Neural cell (in vitro differentiated cells): Measurements from ENCODE around the gene DNHD1. TPM values are rescaled to one million over a fixed set of nuclear protein-coding genes. Genes with fewer than 3 reads are reported as not detected.

Experiments
- H2AFZ ChIP-seq: fragments of 200-600, 300-800 bp; sonication (generic), shearing (Covaris generic); 2 replicates; pipeline ENCODE4 v1.6.0; 2014; ENCODE audit warnings: low read depth, mild to moderate bottlenecking, antibody characterized with exemption, low read length, moderate library complexity
- H3F3A ChIP-seq: fragments of 200-600 bp; shearing (Covaris generic); 2 replicates; pipeline ENCODE4 v1.6.1; 2016; ENCODE audit warnings: mild to moderate bottlenecking, moderate library complexity, mixed read lengths, antibody characterized with exemption, low read length; ENCODE audit not compliant: insufficient read depth, poor library complexity, severe bottlenecking
- H3K27ac ChIP-seq: fragments of 200-600, 300-800 bp; sonication (generic), shearing (Covaris generic); 2 replicates; pipeline ENCODE4 v1.5.1; 2014; ENCODE audit warnings: mild to moderate bottlenecking, low read length, moderate library complexity
- H3K27me3 ChIP-seq: fragments of 300-800, 200-600 bp; sonication (generic), shearing (Covaris generic); 2 replicates; pipeline ENCODE4 v1.6.0; 2014; ENCODE audit warnings: mild to moderate bottlenecking, low read depth, low read length, moderate library complexity; ENCODE audit not compliant: insufficient read depth
- H3K36me3 ChIP-seq: fragments of 300-800, 200-600 bp; sonication (generic), shearing (Covaris generic); 2 replicates; pipeline ENCODE4 v1.5.1; 2014; ENCODE audit warnings: mild to moderate bottlenecking, antibody characterized with exemption, low read length, moderate library complexity; ENCODE audit not compliant: insufficient read depth
- H3K4me2 ChIP-seq: fragments of 300-800, 200-600 bp; sonication (generic), shearing (Covaris generic); 2 replicates; pipeline ENCODE4 v1.6.0; 2014; ENCODE audit warnings: mild to moderate bottlenecking, low read length
- H3K4me3 ChIP-seq: fragments of 300-800, 200-600 bp; sonication (generic), shearing (Covaris generic); 2 replicates; pipeline ENCODE4 v1.5.1; 2014; ENCODE audit warnings: mild to moderate bottlenecking, low read length, moderate library complexity
- H3K79me2 ChIP-seq: fragments of 200-600 bp; shearing (Covaris generic); replicated peaks from 2 replicates; pipeline ENCODE4 v1.6.0; 2014; ENCODE audit warnings: mild to moderate bottlenecking, low read length, moderate library complexity; ENCODE audit not compliant: insufficient read depth
- H3K9ac ChIP-seq: fragments of 300-800, 200-600 bp; sonication (generic), shearing (Covaris generic); 2 replicates; pipeline ENCODE4 v1.6.1; 2016; ENCODE audit warnings: mild to moderate bottlenecking, low read length, mixed read lengths
- H3K9me2 ChIP-seq: fragments of 200-600 bp; shearing (Covaris generic); 2 replicates; pipeline ENCODE4 v1.6.1; 2016; ENCODE audit warnings: mild to moderate bottlenecking, low read length, mixed read lengths; ENCODE audit not compliant: insufficient read depth
- H3K9me3 ChIP-seq: fragments of 200-600, 300-800 bp; sonication (generic), shearing (Covaris generic); 2 replicates; pipeline ENCODE4 v1.6.1; 2016; ENCODE audit warnings: mild to moderate bottlenecking, mixed run types, low read length, moderate library complexity, mixed read lengths
- H4K20me1 ChIP-seq: fragments of 200-600 bp; shearing (Covaris generic); 2 replicates; pipeline ENCODE4 v1.6.1; 2016; ENCODE audit warnings: mild to moderate bottlenecking, mixed run types; ENCODE audit not compliant: insufficient read depth
- EP300 ChIP-seq: fragments of 450-650 bp; conservative IDR thresholded peaks from 2 replicates; pipeline ENCODE4 v1.6.1; 2014; ENCODE audit warnings: antibody characterized with exemption, mild to moderate bottlenecking, moderate library complexity; ENCODE audit not compliant: poor library complexity, severe bottlenecking
- EZH2 ChIP-seq: fragments of 200-600, 300-800 bp; shearing (Covaris generic), sonication (generic); IDR thresholded peaks from 2 replicates; pipeline ENCODE4 v1.6.1; 2014; ENCODE audit warnings: antibody characterized with exemption, low read length, borderline replicate concordance, mild to moderate bottlenecking; ENCODE audit not compliant: insufficient read depth, poor library complexity, severe bottlenecking
- MXI1 ChIP-seq: fragments of 450-650 bp; conservative IDR thresholded peaks from 2 replicates; pipeline ENCODE4 v1.6.1; 2014; ENCODE audit warnings: antibody characterized with exemption, mild to moderate bottlenecking; ENCODE audit not compliant: poor library complexity, severe bottlenecking
- POLR2AphosphoS5 ChIP-seq: IDR thresholded peaks from 2 replicates; pipeline ENCODE4 v1.6.1; 2012
- RAD21 ChIP-seq: fragments of 450-650 bp; conservative IDR thresholded peaks from 2 replicates; pipeline ENCODE4 v1.6.1; 2014; ENCODE audit warnings: antibody characterized with exemption, mild to moderate bottlenecking, moderate library complexity
- SMC3 ChIP-seq: fragments of 450-650 bp; conservative IDR thresholded peaks from 2 replicates; pipeline ENCODE4 v1.6.1; 2014; ENCODE audit warnings: antibody characterized with exemption, mild to moderate bottlenecking, moderate library complexity; ENCODE audit not compliant: poor library complexity
- TAF1 ChIP-seq: IDR thresholded peaks from 2 replicates; pipeline ENCODE4 v1.6.1; 2012; ENCODE audit warnings: low read depth
- polyA plus RNA-seq: library from polyadenylated mRNA; depleted of rRNA; stranded (reverse); fragments of >200 nt; gene quantifications from 2 replicates; pipeline ENCODE4 v1.2.3, GENCODE V29; 2014
- TF ChIP-seq, protein P1 (sequence below): IDR thresholded peaks from 2 replicates; pipeline ENCODE4 v1.6.1; 2012; ENCODE audit warnings: borderline replicate concordance
- TF ChIP-seq, protein P2 (sequence below): fragments of 450-650 bp; IDR thresholded peaks from 2 replicates; pipeline ENCODE4 v1.5.1; 2014; ENCODE audit warnings: antibody characterized with exemption, mild to moderate bottlenecking, moderate library complexity; ENCODE audit not compliant: poor library complexity, severe bottlenecking

The DNHD1 gene
- polyA plus RNA-seq, 1 donor from 2014 or later = 5.1 TPM

DNA sequence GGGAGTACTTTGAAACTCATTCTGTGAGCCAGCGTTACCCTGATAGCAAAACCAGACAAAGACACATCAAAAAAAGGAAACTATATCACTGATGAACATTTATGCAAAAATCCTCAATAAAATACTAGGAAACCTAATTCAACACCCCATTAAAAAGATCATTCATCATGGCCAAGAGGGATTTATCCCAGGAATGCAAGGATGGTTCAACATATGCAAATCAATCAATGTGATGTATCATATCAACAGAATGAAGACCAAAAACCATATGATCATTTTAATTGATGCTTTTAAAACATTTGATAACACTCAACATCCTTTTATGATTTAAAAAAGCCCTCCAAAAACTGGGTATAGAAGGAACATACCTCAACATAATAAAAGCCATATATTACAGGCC, 86.5 kb downstream of the DNHD1 start:
- Histone ChIP-seq H2AFZ (no peak overlapping the region), H3K36me3 (no peaks in the 10 kb centered on the region), H4K20me1 (no peaks in the 10 kb centered on the region), H3K27me3 (no peaks in the 10 kb centered on the region), H3K9me2 (no peaks in the 10 kb centered on the region), H3F3A (no peaks in the 10 kb centered on the region), H3K27ac (no peak overlapping the region), H3K4me2 (no peak overlapping the region), H3K9me3 (peaks cover 8% of the 10 kb centered on the region), H3K4me3 (no peak overlapping the region), H3K9ac (no peak overlapping the region), H3K79me2 (no peaks in the 10 kb centered on the region)
- no peak for TF ChIP-seq EZH2
- TF ChIP-seq TAF1 = no peak
- TF ChIP-seq MXI1 = no peak
- no peak for TF ChIP-seq POLR2AphosphoS5
- TF ChIP-seq, protein P1, sequence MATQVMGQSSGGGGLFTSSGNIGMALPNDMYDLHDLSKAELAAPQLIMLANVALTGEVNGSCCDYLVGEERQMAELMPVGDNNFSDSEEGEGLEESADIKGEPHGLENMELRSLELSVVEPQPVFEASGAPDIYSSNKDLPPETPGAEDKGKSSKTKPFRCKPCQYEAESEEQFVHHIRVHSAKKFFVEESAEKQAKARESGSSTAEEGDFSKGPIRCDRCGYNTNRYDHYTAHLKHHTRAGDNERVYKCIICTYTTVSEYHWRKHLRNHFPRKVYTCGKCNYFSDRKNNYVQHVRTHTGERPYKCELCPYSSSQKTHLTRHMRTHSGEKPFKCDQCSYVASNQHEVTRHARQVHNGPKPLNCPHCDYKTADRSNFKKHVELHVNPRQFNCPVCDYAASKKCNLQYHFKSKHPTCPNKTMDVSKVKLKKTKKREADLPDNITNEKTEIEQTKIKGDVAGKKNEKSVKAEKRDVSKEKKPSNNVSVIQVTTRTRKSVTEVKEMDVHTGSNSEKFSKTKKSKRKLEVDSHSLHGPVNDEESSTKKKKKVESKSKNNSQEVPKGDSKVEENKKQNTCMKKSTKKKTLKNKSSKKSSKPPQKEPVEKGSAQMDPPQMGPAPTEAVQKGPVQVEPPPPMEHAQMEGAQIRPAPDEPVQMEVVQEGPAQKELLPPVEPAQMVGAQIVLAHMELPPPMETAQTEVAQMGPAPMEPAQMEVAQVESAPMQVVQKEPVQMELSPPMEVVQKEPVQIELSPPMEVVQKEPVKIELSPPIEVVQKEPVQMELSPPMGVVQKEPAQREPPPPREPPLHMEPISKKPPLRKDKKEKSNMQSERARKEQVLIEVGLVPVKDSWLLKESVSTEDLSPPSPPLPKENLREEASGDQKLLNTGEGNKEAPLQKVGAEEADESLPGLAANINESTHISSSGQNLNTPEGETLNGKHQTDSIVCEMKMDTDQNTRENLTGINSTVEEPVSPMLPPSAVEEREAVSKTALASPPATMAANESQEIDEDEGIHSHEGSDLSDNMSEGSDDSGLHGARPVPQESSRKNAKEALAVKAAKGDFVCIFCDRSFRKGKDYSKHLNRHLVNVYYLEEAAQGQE = no peak
- TF ChIP-seq, protein P2, sequence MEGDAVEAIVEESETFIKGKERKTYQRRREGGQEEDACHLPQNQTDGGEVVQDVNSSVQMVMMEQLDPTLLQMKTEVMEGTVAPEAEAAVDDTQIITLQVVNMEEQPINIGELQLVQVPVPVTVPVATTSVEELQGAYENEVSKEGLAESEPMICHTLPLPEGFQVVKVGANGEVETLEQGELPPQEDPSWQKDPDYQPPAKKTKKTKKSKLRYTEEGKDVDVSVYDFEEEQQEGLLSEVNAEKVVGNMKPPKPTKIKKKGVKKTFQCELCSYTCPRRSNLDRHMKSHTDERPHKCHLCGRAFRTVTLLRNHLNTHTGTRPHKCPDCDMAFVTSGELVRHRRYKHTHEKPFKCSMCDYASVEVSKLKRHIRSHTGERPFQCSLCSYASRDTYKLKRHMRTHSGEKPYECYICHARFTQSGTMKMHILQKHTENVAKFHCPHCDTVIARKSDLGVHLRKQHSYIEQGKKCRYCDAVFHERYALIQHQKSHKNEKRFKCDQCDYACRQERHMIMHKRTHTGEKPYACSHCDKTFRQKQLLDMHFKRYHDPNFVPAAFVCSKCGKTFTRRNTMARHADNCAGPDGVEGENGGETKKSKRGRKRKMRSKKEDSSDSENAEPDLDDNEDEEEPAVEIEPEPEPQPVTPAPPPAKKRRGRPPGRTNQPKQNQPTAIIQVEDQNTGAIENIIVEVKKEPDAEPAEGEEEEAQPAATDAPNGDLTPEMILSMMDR = no peak
- no peak for TF ChIP-seq SMC3

DNA sequence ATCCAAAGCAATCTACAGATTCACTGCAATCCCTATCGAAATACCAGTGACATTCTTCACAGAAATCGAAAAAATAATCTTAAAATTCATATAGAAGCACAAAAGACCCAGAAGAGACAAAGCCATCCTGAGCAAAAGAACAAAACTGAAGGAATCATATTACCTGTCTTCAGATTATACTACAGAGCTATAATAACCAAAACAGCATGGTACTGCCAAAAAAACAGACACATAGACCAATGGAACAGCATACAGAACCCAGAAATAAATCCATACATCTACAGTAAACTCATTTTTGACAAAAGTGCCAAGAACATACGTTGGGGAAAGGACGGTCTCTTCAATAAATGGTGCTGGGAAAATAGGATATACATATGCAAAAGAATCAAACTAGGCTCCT, 87.4 kb downstream of the DNHD1 start:
- Histone ChIP-seq H2AFZ (no peak overlapping the region), H3K4me2 (no peak overlapping the region), H3K9me3 (peaks cover 8% of the 10 kb centered on the region), H3K36me3 (no peaks in the 10 kb centered on the region), H3K9me2 (no peaks in the 10 kb centered on the region), H3K79me2 (no peaks in the 10 kb centered on the region), H3K27ac (no peak overlapping the region), H4K20me1 (no peaks in the 10 kb centered on the region), H3K27me3 (no peaks in the 10 kb centered on the region), H3K4me3 (no peak overlapping the region), H3K9ac (no peak overlapping the region), H3F3A (no peaks in the 10 kb centered on the region)
- TF ChIP-seq, protein P1 = no peak
- TF ChIP-seq POLR2AphosphoS5 (no peak), TAF1 (no peak), EP300 (no peak), SMC3 (no peak), EZH2 (no peak), MXI1 (no peak), RAD21 (no peak)
- TF ChIP-seq, protein P2 = no peak
